Right atrium auricular region (tissue), 2 donors: ENCODE results near the gene EBF3. TPM values are rescaled to one million over a fixed set of nuclear protein-coding genes. Genes with fewer than 3 reads are reported as not detected.

Source experiments
- DNase-seq: peaks from one replicate; pipeline ENCODE4 v3.0.0-alpha.2; 2019; ENCODE audit warnings: low spot score
- H3K27ac ChIP-seq, 2 donors: fragments of 200-600 bp; sonication (generic); 1 replicate in 1 of 2; 2 replicates in 1 of 2; pipeline ENCODE4 v1.5.1; 2016 to 2019
- H3K27me3 ChIP-seq, 2 donors: fragments of 200-600 bp; sonication (generic); one replicate each; pipeline versions ENCODE4 v1.5.1 to v1.6.0; 2017 to 2019
- H3K36me3 ChIP-seq: fragments of 200-600 bp; sonication (generic); one replicate; pipeline ENCODE4 v1.5.1; 2016
- H3K4me1 ChIP-seq, 2 donors: fragments of 200-600 bp; sonication (generic); one replicate each; pipeline versions ENCODE4 v1.5.1 to v1.6.0; 2017 to 2019
- H3K4me3 ChIP-seq, 2 donors: fragments of 200-600 bp; sonication (generic); 1 replicate in 1 of 2; 2 replicates in 1 of 2; pipeline ENCODE4 v1.5.1; 2017 to 2019; ENCODE audit warnings: mild to moderate bottlenecking in 1 of 2, moderate library complexity in 1 of 2
- H3K9me3 ChIP-seq, 2 donors: fragments of 200-600 bp; sonication (generic); one replicate each; pipeline ENCODE4 v1.5.1; 2019
- total RNA-seq, 2 donors: library from RNA; depleted of rRNA; stranded (reverse); fragments of >200 nt; gene quantifications; one replicate each; pipeline ENCODE4 v1.1.0, GENCODE V29; 2016
- TF ChIP-seq, protein P1 (sequence below), 2 donors: fragments of 200-600 bp; sonication (generic); IDR thresholded peaks; one replicate each; pipeline ENCODE4 v1.5.1; 2019; ENCODE audit warnings: antibody characterized with exemption in 2 of 2

The EBF3 gene
- total RNA-seq, 2 donors from 2014 or later = 5.8 to 6.9 TPM

- DNase-seq = no peak
- no peak overlapping the region for H3K4me3 ChIP-seq
- TF ChIP-seq, protein P1, sequence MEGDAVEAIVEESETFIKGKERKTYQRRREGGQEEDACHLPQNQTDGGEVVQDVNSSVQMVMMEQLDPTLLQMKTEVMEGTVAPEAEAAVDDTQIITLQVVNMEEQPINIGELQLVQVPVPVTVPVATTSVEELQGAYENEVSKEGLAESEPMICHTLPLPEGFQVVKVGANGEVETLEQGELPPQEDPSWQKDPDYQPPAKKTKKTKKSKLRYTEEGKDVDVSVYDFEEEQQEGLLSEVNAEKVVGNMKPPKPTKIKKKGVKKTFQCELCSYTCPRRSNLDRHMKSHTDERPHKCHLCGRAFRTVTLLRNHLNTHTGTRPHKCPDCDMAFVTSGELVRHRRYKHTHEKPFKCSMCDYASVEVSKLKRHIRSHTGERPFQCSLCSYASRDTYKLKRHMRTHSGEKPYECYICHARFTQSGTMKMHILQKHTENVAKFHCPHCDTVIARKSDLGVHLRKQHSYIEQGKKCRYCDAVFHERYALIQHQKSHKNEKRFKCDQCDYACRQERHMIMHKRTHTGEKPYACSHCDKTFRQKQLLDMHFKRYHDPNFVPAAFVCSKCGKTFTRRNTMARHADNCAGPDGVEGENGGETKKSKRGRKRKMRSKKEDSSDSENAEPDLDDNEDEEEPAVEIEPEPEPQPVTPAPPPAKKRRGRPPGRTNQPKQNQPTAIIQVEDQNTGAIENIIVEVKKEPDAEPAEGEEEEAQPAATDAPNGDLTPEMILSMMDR (IDR thresholded peaks at IDR 0.05) = no peak
- no peaks in the 10 kb centered on the region for H3K36me3 ChIP-seq
- H3K9me3 ChIP-seq = no peaks in the 10 kb centered on the region
- no peak overlapping the region for H3K27ac ChIP-seq
- no peaks in the 10 kb centered on the region for H3K27me3 ChIP-seq
- peaks cover 0 to 18% of the 10 kb centered on the region in 2 donors for H3K4me1 ChIP-seq
Observed at GRCh38 chr10:129887381-129887905, 76.6 kb downstream of the EBF3 start.

- no peaks in the 10 kb centered on the region for H3K27me3 ChIP-seq
- TF ChIP-seq, protein P1 (IDR thresholded peaks at IDR 0.05) = no peak
- H3K4me3 ChIP-seq = no peak overlapping the region
- H3K36me3 ChIP-seq = no peaks in the 10 kb centered on the region
- H3K27ac ChIP-seq = no peak overlapping the region
- no peaks in the 10 kb centered on the region for H3K9me3 ChIP-seq
- H3K4me1 ChIP-seq = peaks cover 0 to 17% of the 10 kb centered on the region in 2 donors
- no peak for DNase-seq
Observed at GRCh38 chr10:129886263-129886662, 77.8 kb downstream of the EBF3 start.

DNA sequence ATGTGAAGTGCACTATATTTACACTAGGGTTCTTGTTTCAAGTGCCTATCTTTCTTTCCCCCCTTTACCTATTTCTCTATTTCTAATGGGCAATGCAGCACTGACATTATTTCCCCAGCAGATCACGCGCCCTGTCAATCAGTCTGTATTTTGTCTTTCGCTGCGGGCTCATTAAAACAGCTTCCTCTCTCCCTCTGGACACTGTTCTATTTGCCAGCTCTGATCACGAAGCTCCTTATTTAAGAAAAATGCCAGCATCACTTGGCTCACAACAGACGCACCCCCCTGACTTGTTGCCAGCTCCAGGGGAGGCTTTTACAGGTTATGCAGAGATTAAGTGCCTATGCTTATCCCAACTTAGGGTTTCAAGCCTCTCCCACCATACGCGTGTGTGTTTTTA is 78.5 kb downstream of the EBF3 start:
- no peak overlapping the region for H3K27ac ChIP-seq
- no peaks in the 10 kb centered on the region for H3K36me3 ChIP-seq
- no peak overlapping the region for H3K4me3 ChIP-seq
- H3K27me3 ChIP-seq = no peaks in the 10 kb centered on the region
- H3K9me3 ChIP-seq = no peaks in the 10 kb centered on the region
- no peak for DNase-seq
- TF ChIP-seq, protein P1 (IDR thresholded peaks at IDR 0.05) = no peak
- H3K4me1 ChIP-seq = peaks cover 0 to 17% of the 10 kb centered on the region in 2 donors

GRCh38 chr10:129884398-129885078 is 79.5 kb downstream of the EBF3 start:
- Histone ChIP-seq H3K27me3 (no peaks in the 10 kb centered on the region), H3K4me1 (peaks cover 0 to 17% of the 10 kb centered on the region in 2 donors), H3K4me3 (no peak overlapping the region), H3K36me3 (no peaks in the 10 kb centered on the region), H3K27ac (no peak overlapping the region), H3K9me3 (no peaks in the 10 kb centered on the region)
- DNase-seq = no peak
- TF ChIP-seq, protein P1 (IDR thresholded peaks at IDR 0.05) = no peak

GRCh38 chr10:129883626-129884397 is 80.3 kb downstream of the EBF3 start:
- DNase-seq = no peak
- Histone ChIP-seq H3K27me3 (no peaks in the 10 kb centered on the region), H3K4me3 (no peak overlapping the region), H3K4me1 (peaks cover 0 to 10% of the 10 kb centered on the region in 2 donors), H3K27ac (no peak overlapping the region), H3K36me3 (no peaks in the 10 kb centered on the region), H3K9me3 (no peaks in the 10 kb centered on the region)
- TF ChIP-seq, protein P1 (IDR thresholded peaks at IDR 0.05) = no peak
